K562 (cell line): Measurements from ENCODE around the gene CREM. TPM values are rescaled to one million over a fixed set of nuclear protein-coding genes. Genes with fewer than 3 reads are reported as not detected.

Experiments
- ATF7 ChIP-seq: fragments of 450-650 bp; IDR thresholded peaks from 2 replicates; pipeline ENCODE4 v1.7.1; 2014; ENCODE audit warnings: mild to moderate bottlenecking, moderate library complexity
- DNMT1 ChIP-seq: fragments of 450-650 bp; IDR thresholded peaks from 2 replicates; pipeline ENCODE4 v1.6.1; 2016; ENCODE audit warnings: antibody characterized with exemption, mild to moderate bottlenecking
- E4F1 ChIP-seq: fragments of 250-450 bp; sonication (Bioruptor Pico); IDR thresholded peaks from 2 replicates; pipeline ENCODE4 v1.5.0; 2021; ENCODE audit warnings: mild to moderate bottlenecking, borderline replicate concordance
- JUN ChIP-seq, 2 experiments: sonication (generic) in 1 of 2; formaldehyde crosslinking in 1 of 2; IDR thresholded peaks; 2 replicates each; pipeline versions ENCODE4 v1.6.1 to v1.8.0; 2012 to 2022; ENCODE audit warnings: borderline replicate concordance in 2 of 2, mild to moderate bottlenecking in 2 of 2, improper control_type of control experiment in 1 of 2, low read depth in 1 of 2, low read length in 1 of 2, missing genetic modification reagents in 1 of 2
- NELFE ChIP-seq: IDR thresholded peaks from 2 replicates; pipeline ENCODE4 v1.6.1; 2011; ENCODE audit warnings: mild to moderate bottlenecking; ENCODE audit not compliant: insufficient read depth, insufficient read length
- TRIM24 ChIP-seq, 2 experiments: fragments of 450-650 bp; IDR thresholded peaks; 2 replicates each; pipeline ENCODE4 v1.6.1; 2016
- ZZZ3 ChIP-seq: fragments of 450-650 bp; IDR thresholded peaks from 2 replicates; pipeline ENCODE4 v1.6.1; 2016; ENCODE audit warnings: antibody characterized with exemption, mild to moderate bottlenecking, moderate library complexity
- polyA plus RNA-seq, 8 experiments: library from polyadenylated mRNA; depleted of rRNA in 4 of 8; stranded (reverse) in 5 of 8; unstranded in 3 of 8; fragments of >200 nt; fragmentation: Nextera tagmentation in 2 of 8; fragmentation: Illumina TruSeq in 1 of 8; extraction: Ambion mirVana in 2 of 8; extraction: Trizol in 1 of 8; gene quantifications; 2 replicates each; pipeline versions ENCODE4 v1.2.1 to v1.2.3, GENCODE V29; 2011 to 2014; ENCODE audit warnings: inconsistent platforms in 1 of 8, missing spikeins in 1 of 8
- total RNA-seq, 7 experiments: library from RNA; depleted of rRNA in 6 of 7; stranded (reverse); fragments of >200 nt in 6 of 7; fragmentation: Illumina TruSeq in 2 of 7; extraction: Trizol in 2 of 7; gene quantifications; 2 replicates each; pipeline versions ENCODE4 v1.2.1 to v1.2.3, GENCODE V29; 2011 to 2021; ENCODE audit warnings: low replicate concordance in 1 of 7
- TF ChIP-seq, protein P1 (sequence below): fragments of 200-600 bp; sonication (generic); IDR thresholded peaks from one replicate; pipeline ENCODE4 v1.6.1; 2012; ENCODE audit warnings: mild to moderate bottlenecking, low read depth, low read length, inconsistent platforms
- TF ChIP-seq, protein P2 (sequence below): fragments of 450-650 bp; IDR thresholded peaks from 2 replicates; pipeline ENCODE4 v1.7.0; 2016; ENCODE audit warnings: borderline replicate concordance

The CREM gene
- total and polyA plus RNA-seq, 9 of the 15 experiments (the other 6 are each of a cell fraction or from before 2014, with no cell fraction given), result 39.1 to 70.2 (median 48.3) TPM

- TF ChIP-seq, protein P1, sequence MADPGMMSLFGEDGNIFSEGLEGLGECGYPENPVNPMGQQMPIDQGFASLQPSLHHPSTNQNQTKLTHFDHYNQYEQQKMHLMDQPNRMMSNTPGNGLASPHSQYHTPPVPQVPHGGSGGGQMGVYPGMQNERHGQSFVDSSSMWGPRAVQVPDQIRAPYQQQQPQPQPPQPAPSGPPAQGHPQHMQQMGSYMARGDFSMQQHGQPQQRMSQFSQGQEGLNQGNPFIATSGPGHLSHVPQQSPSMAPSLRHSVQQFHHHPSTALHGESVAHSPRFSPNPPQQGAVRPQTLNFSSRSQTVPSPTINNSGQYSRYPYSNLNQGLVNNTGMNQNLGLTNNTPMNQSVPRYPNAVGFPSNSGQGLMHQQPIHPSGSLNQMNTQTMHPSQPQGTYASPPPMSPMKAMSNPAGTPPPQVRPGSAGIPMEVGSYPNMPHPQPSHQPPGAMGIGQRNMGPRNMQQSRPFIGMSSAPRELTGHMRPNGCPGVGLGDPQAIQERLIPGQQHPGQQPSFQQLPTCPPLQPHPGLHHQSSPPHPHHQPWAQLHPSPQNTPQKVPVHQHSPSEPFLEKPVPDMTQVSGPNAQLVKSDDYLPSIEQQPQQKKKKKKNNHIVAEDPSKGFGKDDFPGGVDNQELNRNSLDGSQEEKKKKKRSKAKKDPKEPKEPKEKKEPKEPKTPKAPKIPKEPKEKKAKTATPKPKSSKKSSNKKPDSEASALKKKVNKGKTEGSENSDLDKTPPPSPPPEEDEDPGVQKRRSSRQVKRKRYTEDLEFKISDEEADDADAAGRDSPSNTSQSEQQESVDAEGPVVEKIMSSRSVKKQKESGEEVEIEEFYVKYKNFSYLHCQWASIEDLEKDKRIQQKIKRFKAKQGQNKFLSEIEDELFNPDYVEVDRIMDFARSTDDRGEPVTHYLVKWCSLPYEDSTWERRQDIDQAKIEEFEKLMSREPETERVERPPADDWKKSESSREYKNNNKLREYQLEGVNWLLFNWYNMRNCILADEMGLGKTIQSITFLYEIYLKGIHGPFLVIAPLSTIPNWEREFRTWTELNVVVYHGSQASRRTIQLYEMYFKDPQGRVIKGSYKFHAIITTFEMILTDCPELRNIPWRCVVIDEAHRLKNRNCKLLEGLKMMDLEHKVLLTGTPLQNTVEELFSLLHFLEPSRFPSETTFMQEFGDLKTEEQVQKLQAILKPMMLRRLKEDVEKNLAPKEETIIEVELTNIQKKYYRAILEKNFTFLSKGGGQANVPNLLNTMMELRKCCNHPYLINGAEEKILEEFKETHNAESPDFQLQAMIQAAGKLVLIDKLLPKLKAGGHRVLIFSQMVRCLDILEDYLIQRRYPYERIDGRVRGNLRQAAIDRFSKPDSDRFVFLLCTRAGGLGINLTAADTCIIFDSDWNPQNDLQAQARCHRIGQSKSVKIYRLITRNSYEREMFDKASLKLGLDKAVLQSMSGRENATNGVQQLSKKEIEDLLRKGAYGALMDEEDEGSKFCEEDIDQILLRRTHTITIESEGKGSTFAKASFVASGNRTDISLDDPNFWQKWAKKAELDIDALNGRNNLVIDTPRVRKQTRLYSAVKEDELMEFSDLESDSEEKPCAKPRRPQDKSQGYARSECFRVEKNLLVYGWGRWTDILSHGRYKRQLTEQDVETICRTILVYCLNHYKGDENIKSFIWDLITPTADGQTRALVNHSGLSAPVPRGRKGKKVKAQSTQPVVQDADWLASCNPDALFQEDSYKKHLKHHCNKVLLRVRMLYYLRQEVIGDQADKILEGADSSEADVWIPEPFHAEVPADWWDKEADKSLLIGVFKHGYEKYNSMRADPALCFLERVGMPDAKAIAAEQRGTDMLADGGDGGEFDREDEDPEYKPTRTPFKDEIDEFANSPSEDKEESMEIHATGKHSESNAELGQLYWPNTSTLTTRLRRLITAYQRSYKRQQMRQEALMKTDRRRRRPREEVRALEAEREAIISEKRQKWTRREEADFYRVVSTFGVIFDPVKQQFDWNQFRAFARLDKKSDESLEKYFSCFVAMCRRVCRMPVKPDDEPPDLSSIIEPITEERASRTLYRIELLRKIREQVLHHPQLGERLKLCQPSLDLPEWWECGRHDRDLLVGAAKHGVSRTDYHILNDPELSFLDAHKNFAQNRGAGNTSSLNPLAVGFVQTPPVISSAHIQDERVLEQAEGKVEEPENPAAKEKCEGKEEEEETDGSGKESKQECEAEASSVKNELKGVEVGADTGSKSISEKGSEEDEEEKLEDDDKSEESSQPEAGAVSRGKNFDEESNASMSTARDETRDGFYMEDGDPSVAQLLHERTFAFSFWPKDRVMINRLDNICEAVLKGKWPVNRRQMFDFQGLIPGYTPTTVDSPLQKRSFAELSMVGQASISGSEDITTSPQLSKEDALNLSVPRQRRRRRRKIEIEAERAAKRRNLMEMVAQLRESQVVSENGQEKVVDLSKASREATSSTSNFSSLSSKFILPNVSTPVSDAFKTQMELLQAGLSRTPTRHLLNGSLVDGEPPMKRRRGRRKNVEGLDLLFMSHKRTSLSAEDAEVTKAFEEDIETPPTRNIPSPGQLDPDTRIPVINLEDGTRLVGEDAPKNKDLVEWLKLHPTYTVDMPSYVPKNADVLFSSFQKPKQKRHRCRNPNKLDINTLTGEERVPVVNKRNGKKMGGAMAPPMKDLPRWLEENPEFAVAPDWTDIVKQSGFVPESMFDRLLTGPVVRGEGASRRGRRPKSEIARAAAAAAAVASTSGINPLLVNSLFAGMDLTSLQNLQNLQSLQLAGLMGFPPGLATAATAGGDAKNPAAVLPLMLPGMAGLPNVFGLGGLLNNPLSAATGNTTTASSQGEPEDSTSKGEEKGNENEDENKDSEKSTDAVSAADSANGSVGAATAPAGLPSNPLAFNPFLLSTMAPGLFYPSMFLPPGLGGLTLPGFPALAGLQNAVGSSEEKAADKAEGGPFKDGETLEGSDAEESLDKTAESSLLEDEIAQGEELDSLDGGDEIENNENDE, result no peak
- TF ChIP-seq, protein P2, sequence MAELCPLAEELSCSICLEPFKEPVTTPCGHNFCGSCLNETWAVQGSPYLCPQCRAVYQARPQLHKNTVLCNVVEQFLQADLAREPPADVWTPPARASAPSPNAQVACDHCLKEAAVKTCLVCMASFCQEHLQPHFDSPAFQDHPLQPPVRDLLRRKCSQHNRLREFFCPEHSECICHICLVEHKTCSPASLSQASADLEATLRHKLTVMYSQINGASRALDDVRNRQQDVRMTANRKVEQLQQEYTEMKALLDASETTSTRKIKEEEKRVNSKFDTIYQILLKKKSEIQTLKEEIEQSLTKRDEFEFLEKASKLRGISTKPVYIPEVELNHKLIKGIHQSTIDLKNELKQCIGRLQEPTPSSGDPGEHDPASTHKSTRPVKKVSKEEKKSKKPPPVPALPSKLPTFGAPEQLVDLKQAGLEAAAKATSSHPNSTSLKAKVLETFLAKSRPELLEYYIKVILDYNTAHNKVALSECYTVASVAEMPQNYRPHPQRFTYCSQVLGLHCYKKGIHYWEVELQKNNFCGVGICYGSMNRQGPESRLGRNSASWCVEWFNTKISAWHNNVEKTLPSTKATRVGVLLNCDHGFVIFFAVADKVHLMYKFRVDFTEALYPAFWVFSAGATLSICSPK, result no peak
- TF ChIP-seq ZZZ3 (no peak), DNMT1 (no peak), E4F1 (CRISPR knock-in tag) (no peak), TRIM24 (IDR thresholded peaks at IDR 0.05) (peak in 1 of 2 experiments; percentile 56; a peak in 1 of 4 replicates), ATF7 (peak; percentile 73), NELFE (no peak), JUN (IDR thresholded peaks at IDR 0.05; ENCODE audit: borderline replicate concordance, low read depth, low read length) (0 out of 2 replicates have a peak, but pooled peaks have one; percentile 33), JUN (CRISPR knock-in tag; IDR thresholded peaks at IDR 0.05; ENCODE audit: borderline replicate concordance) (no peak)
These were observed at the start of gene CREM (continued) for GRCh38 chr10:35126530-35127288.
